Stomach (tissue), 4 donors: ENCODE data around the gene SCFD2.

ENCODE experiments used
- POLR2AphosphoS5 ChIP-seq, 3 donors: sonication (generic); formaldehyde crosslinking; IDR thresholded peaks; one replicate each; pipeline ENCODE4 v1.6.1; 2016; ENCODE audit warnings: antibody characterized with exemption in 3 of 3
- TF ChIP-seq, protein P1 (sequence below), 7 experiments: fragments of 450-650 bp in 4 of 7; fragments of 200-600 bp in 3 of 7; sonication (generic) in 3 of 7; IDR thresholded peaks; one replicate each; pipeline ENCODE4 v1.5.1; 2016 to 2019; ENCODE audit warnings: antibody characterized with exemption in 7 of 7, control low read depth in 2 of 7, mild to moderate bottlenecking in 1 of 7

- TF ChIP-seq, protein P1, sequence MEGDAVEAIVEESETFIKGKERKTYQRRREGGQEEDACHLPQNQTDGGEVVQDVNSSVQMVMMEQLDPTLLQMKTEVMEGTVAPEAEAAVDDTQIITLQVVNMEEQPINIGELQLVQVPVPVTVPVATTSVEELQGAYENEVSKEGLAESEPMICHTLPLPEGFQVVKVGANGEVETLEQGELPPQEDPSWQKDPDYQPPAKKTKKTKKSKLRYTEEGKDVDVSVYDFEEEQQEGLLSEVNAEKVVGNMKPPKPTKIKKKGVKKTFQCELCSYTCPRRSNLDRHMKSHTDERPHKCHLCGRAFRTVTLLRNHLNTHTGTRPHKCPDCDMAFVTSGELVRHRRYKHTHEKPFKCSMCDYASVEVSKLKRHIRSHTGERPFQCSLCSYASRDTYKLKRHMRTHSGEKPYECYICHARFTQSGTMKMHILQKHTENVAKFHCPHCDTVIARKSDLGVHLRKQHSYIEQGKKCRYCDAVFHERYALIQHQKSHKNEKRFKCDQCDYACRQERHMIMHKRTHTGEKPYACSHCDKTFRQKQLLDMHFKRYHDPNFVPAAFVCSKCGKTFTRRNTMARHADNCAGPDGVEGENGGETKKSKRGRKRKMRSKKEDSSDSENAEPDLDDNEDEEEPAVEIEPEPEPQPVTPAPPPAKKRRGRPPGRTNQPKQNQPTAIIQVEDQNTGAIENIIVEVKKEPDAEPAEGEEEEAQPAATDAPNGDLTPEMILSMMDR (IDR thresholded peaks at IDR 0.05), result no peak
- no peak for TF ChIP-seq POLR2AphosphoS5 (IDR thresholded peaks at IDR 0.05)
Observed at GRCh38 chr4:52991472-52991871, 374.4 kb downstream of the SCFD2 start.
